HG03045 (cell line): ENCODE data around the gene DAGLA.

Source experiments
- ATAC-seq: cut with Tn5 transposase; IDR thresholded peaks from one replicate; pipeline ENCODE4 v1.9.1; 2021; ENCODE audit warnings: mild to moderate bottlenecking, moderate library complexity; ENCODE audit not compliant: unreplicated experiment

Gene DAGLA

DNA sequence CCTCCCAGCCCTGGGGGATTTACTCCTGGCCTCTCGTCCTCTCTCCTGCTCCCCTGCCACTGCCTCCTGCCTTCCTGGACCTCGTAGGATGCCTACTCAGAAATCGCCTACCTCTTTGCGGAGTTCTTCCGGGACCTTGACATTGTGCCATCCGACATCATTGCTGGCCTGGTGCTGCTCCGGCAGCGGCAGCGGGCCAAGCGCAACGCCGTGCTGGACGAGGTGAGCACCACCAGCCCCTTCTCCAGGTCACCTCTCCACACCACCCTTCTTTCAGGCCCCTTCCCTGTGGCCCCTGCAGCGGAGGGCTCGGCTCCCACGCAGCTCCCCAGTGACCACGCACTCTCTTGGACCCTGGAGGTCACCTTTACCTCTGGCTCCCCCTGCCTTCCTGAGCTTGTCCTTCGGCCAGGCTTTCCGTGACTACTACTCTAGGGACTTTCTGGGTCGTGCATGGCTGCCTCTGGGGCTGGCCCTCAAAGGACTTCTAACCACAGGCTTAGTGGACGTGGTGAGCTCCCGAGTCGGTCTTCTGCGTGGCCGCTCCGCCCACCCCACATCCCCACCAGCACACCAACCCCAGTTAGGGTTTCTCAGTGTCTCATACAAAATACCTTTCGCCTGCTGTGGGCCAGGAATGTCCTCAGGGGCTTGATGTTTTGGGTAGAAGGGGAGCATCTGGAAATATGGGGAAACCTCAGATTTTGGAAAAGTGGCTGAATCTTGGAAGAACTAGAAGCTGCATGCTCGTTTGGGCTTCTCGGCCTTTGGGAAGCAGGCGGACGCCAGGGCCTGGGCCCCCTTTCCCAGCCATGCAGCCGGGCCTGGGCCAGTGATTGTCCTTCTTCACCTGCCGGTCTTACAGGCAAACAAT lies 48.1 kb downstream of the DAGLA start:
- no peak for ATAC-seq

DNA sequence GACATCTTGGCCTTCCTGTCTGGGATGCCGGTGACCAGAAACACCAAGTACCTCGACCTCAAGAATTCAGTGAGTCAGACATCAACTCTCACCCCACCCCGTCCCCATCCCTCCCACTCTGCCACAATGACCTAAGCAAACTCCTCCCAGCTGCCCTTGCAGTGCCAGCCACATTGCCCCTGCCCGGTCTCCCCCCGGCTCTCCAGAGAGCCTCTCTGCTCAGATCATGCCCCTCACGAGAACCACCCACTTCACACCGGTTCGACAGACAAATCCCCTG lies 48.7 kb downstream of the DAGLA start:
- ATAC-seq, result no peak

- no peak for ATAC-seq
These were observed 50.2 kb downstream of the DAGLA start for GRCh38 chr11:61730240-61730994.

- no peak for ATAC-seq
These were observed 51.2 kb downstream of the DAGLA start for GRCh38 chr11:61731211-61731951.

DNA sequence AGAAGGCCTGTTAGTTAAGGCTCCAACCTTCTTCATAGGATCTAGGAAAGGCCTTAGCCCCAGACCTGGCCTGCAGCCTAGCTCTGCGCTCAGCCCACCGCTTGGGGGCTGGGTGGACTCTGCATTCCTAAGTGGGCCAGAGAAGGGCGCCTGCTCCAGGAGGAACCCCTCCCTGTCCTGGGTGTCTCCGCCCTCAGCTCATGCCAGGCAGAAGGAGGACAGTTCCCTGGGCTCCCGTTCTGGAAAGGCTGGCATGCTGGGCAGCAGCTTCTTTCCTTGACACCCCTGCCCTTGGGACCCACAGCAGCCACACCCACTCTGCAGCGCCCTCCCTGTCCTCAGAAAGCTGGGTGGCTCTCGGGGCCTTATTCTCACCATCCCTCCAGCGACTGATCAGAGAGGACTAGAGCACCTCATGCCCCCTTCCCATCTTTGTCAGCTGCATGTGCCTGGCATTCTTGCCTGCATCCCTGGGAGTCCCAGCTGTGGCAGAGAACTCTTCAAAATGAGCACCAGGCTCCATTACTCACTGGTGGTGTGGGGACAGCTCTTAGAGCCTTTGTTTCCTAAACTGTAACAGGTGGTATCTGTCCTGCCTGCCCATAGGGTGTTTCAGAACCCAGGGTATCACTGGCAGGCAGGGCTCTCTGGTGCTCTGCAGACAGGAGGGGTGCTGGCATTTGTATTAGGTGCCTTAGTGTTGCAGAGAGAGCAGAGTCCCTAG lies 51.9 kb downstream of the DAGLA start:
- ATAC-seq, result no peak

GRCh38 chr11:61732705-61733104 lies 52.5 kb downstream of the DAGLA start:
- no peak for ATAC-seq

- no peak for ATAC-seq
These were observed 53.2 kb downstream of the DAGLA start for GRCh38 chr11:61733120-61733978.

- no peak for ATAC-seq
These were observed 54.6 kb downstream of the DAGLA start for GRCh38 chr11:61734767-61735166.

DNA sequence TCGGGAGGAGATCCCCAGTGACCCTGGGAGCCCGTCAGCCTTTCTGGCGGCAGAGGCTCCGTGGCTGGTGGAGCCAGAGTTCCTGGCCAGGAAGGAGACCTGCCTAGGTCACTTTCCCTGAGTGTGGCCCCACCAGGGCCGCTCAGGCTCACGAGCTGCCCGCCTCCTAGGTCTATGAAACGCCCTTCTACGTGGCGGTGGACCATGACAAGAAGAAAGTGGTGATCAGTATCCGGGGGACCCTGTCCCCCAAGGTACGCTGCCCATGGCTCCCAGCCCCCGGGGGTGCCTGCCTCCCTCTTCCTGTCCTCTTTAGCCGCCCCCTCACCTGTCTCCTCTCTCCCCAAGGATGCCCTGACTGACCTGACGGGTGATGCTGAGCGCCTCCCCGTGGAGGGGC lies 55.2 kb downstream of the DAGLA start:
- ATAC-seq, result no peak

DNA sequence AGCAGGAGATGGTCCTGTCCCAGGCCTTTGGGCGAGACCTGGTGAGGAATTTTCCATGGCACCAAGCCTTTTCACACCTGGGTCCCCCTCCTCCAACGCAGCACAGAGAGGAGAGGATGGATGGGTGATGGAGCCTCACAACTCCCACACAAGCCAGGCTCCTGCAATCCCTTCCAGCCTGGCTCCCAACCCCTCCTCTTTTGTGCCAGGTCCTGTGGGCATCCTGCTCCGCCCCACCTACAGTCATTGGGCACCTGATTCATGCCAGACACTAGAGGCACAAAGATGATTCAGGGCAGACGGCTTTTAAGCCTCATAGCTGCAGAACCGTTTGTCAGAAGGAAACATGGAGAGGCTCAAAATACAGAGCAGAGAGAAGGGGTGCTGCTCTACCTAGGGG lies 56.1 kb downstream of the DAGLA start:
- no peak for ATAC-seq

GRCh38 chr11:61737131-61737530 lies 56.9 kb downstream of the DAGLA start:
- ATAC-seq, result no peak

- ATAC-seq, result no peak
These were observed 57.6 kb downstream of the DAGLA start for GRCh38 chr11:61737636-61738386.

GRCh38 chr11:61738776-61739175 lies 58.6 kb downstream of the DAGLA start:
- ATAC-seq, result no peak

DNA sequence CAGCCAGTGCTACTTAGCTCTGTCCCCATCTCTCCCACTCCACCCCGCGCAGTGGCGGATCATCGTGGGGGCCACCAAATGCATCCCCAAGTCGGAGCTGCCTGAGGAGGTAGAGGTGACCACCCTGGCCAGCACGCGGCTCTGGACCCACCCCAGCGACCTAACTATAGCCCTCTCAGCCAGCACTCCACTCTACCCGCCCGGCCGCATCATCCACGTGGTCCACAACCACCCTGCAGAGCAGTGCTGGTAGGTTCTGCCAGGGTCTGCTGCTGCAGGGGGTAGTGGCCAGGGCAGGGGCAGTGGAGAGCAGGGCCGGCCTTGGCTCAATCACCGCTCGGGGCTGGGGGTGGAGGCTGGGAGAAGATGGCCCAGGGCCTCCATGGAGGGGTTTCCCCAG lies 59.2 kb downstream of the DAGLA start:
- ATAC-seq, result no peak

DNA sequence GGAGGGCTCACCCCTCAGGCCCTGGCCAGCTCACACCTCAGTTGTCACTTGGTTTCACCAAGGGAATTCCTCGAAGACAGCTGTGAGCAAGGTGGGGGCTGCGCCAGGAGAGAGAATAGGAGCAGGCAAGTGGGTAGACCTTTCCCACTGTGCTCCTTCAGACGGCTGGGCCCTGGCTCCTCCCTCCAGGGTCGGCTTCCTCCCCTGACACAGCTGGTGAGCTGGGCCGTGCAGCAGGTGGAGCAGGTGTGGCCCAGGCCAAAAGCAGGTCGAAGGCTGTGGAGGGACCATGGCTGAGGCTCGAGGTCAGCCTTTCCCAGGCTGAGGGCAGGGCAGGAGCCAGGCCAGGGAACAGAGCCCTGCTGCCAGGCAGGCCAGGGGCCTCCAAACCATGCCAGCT lies 59.8 kb downstream of the DAGLA start:
- no peak for ATAC-seq

DNA sequence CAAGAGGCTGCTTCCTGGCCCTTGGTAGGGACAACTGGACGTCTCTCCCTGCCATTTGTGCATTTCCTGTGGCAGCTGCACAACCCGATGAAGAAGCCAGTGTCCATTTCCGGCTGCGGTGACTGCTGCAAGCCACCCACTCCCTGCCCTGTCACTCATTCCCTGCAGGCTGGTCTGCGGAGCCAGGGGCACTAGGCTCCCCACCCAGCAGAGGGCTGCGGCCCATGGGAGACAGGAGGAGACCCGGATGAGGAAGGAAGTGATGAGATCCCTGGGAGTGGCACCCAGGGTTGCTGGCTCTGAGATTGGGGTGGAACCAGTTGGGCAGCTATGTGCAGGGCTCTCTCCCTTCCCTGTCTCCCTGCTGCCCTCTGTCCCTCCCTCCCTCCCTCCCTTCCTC lies 62.2 kb downstream of the DAGLA start:
- no peak for ATAC-seq

DNA sequence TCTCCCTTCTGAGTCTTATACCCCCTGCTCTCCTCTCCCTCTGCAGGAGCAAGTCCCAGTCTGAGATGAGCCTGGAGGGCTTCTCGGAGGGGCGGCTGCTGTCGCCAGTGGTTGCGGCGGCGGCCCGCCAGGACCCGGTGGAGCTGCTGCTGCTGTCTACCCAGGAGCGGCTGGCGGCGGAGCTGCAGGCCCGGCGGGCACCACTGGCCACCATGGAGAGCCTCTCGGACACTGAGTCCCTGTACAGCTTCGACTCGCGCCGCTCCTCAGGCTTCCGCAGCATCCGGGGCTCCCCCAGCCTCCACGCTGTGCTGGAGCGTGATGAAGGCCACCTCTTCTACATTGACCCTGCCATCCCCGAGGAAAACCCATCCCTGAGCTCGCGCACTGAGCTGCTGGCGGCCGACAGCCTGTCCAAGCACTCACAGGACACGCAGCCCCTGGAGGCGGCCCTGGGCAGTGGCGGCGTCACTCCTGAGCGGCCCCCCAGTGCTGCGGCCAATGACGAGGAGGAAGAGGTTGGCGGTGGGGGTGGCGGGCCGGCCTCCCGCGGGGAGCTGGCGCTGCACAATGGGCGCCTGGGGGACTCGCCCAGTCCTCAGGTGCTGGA lies 63.4 kb downstream of the DAGLA start:
- ATAC-seq, result no peak

GRCh38 chr11:61744181-61744580 lies 64.0 kb downstream of the DAGLA start:
- no peak for ATAC-seq

DNA sequence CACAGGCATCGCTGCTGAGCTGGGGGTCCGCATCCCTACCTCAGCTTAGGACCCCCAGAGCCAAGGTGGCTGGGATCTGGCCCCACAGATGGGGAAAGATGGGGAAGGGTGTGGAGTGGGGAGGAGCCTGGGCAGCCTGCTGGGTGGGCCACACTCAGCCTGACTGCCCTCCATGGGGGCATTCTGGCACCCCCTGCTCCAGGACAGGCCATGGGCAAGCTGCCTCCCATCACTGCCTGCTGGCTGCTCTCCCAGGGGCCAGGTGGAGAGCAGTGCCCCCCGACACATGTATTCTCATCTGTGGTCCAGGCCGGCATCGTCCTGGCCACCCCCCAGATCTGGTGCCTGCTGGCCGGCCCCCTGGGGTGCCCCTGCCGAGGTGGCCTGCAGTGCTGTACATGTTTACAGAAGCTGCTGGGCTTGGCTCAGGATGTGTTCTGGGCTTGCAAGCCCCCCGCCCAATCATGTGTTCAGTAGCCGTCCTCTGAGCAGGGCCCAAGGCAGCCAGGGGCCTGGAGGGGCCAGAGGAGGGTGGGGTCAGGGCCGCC lies 64.5 kb downstream of the DAGLA start:
- no peak for ATAC-seq
